HuH-7.5 (cell line): ENCODE measurements around the gene WTAP.
"Not testable (repeated sequence)": the region's sequence is repeated elsewhere in the genome, so short reads cannot be mapped to it uniquely, and the experiment has no call there.

Experiments
- DNase-seq: peaks from one replicate; pipeline ENCODE4 v3.0.0; 2011; ENCODE audit warnings: low spot score

WTAP gene

GRCh38 chr6:159693894-159694545 lies 33.3 kb upstream of the WTAP start:
- peak; percentile 28 for DNase-seq

GRCh38 chr6:159695984-159696383 lies 31.3 kb upstream of the WTAP start:
- DNase-seq: no peak

GRCh38 chr6:159700970-159701369 lies 26.3 kb upstream of the WTAP start:
- no peak for DNase-seq

- DNase-seq: no peak
These were observed 25.8 kb upstream of the WTAP start for GRCh38 chr6:159701413-159701999.

- DNase-seq: not testable (repeated sequence)
These were observed 16.7 kb upstream of the WTAP start for GRCh38 chr6:159710603-159711002.

- not testable (repeated sequence) for DNase-seq
These were observed 14.9 kb upstream of the WTAP start for GRCh38 chr6:159712389-159712788.

- DNase-seq: no peak
These were observed 13.3 kb upstream of the WTAP start for GRCh38 chr6:159713984-159714383.

- DNase-seq: no peak
These were observed 12.9 kb upstream of the WTAP start for GRCh38 chr6:159714404-159714803.

- DNase-seq: no peak
These were observed 12.1 kb upstream of the WTAP start for GRCh38 chr6:159715166-159715565.

GRCh38 chr6:159715605-159716004 lies 11.7 kb upstream of the WTAP start:
- DNase-seq: no peak

- no peak for DNase-seq
These were observed 10.8 kb upstream of the WTAP start for GRCh38 chr6:159716247-159717096.

- no peak for DNase-seq
These were observed 8.7 kb upstream of the WTAP start for GRCh38 chr6:159718634-159719033.

GRCh38 chr6:159719287-159719686 lies 8.0 kb upstream of the WTAP start:
- no peak for DNase-seq

- DNase-seq: no peak
These were observed 6.6 kb upstream of the WTAP start for GRCh38 chr6:159720708-159721107.

- DNase-seq: not testable (repeated sequence)
These were observed 5.3 kb upstream of the WTAP start for GRCh38 chr6:159721981-159722380.

- DNase-seq: no peak
These were observed 4.7 kb upstream of the WTAP start for GRCh38 chr6:159722655-159723054.

- no peak for DNase-seq
These were observed 4.0 kb upstream of the WTAP start for GRCh38 chr6:159723259-159723658.

GRCh38 chr6:159724778-159725177 lies 2.5 kb upstream of the WTAP start:
- no peak for DNase-seq

GRCh38 chr6:159725208-159725607 lies 2.1 kb upstream of the WTAP start:
- DNase-seq: not testable (repeated sequence)

GRCh38 chr6:159726255-159726917 lies 920 bp upstream of the WTAP start:
- DNase-seq: no peak

GRCh38 chr6:159727717-159728445 lies 575 bp downstream of the WTAP start:
- peak; percentile 39 for DNase-seq

- DNase-seq: no peak
These were observed 1.2 kb downstream of the WTAP start for GRCh38 chr6:159728531-159728964.
